Colonic mucosa (tissue), 4 donors: ENCODE data around the gene OR5K4. TPM values are rescaled to one million over a fixed set of nuclear protein-coding genes. Genes with fewer than 3 reads are reported as not detected.

Source experiments
- DNase-seq: peaks from one replicate; pipeline ENCODE4 v3.0.0-alpha.2; 2020
- H3K27ac ChIP-seq: fragments of 200-600 bp; one replicate; pipeline ENCODE4 v1.8.0; 2021
- H3K27me3 ChIP-seq: fragments of 200-600 bp; one replicate; pipeline ENCODE4 v1.8.0; 2021
- H3K36me3 ChIP-seq: fragments of 200-600 bp; one replicate; pipeline ENCODE4 v1.8.0; 2021
- H3K4me1 ChIP-seq: fragments of 200-600 bp; one replicate; pipeline ENCODE4 v1.8.0; 2021; ENCODE audit warnings: mild to moderate bottlenecking
- H3K4me3 ChIP-seq: fragments of 200-600 bp; one replicate; pipeline ENCODE4 v1.8.0; 2021
- H3K9ac ChIP-seq, 2 donors: one replicate each; pipeline ENCODE4 v1.7.0; 2013; ENCODE audit warnings: control low read depth in 2 of 2, low read depth in 2 of 2, low read length in 2 of 2
- H3K9me3 ChIP-seq: fragments of 200-600 bp; one replicate; pipeline ENCODE4 v1.8.0; 2021
- CTCF ChIP-seq: fragments of 200-600 bp; IDR thresholded peaks from one replicate; pipeline ENCODE4 v1.8.0; 2022; ENCODE audit warnings: antibody characterized with exemption, mild to moderate bottlenecking
- intact Hi-C: fragments of 100-400 bp; cut with DNase I; formaldehyde crosslinking; loops from one replicate; pipeline ENCODE4 v1.14.1; 2022
- total RNA-seq, 2 donors: library from RNA; stranded (reverse); fragmentation: NEBNext Ultra II Directional in 1 of 2; extraction: Animal tissue kit (Norgen Biotek cat#: 25700) in 1 of 2; gene quantifications; one replicate each; pipeline ENCODE4 v1.2.1, GENCODE V29; 2021
- donor health status: healthy.
- donor health status: DM: no; HTN: no; CAD: no.
- donor health status: DM: no; HTN: no; CAD: no.

OR5K4 gene
- total RNA-seq, 2 donors from 2014 or later: not detected

- no peaks in the 10 kb centered on the region for H3K27me3 ChIP-seq
- H3K9ac ChIP-seq: no peak overlapping the region
- DNase-seq: no peak
- TF ChIP-seq CTCF: no peak
- no peaks in the 10 kb centered on the region for H3K9me3 ChIP-seq
- no peaks in the 10 kb centered on the region for H3K4me1 ChIP-seq
- H3K36me3 ChIP-seq: no peaks in the 10 kb centered on the region
- no peak overlapping the region for H3K4me3 ChIP-seq
- no peak overlapping the region for H3K27ac ChIP-seq
- intact Hi-C loops: no loop called here
Observed at GRCh38 chr3:98359250-98359649, 5.6 kb downstream of the OR5K4 start.

- no peak for TF ChIP-seq CTCF
- no peaks in the 10 kb centered on the region for H3K4me1 ChIP-seq
- no peak overlapping the region for H3K4me3 ChIP-seq
- no peak overlapping the region for H3K27ac ChIP-seq
- H3K9me3 ChIP-seq: no peaks in the 10 kb centered on the region
- H3K36me3 ChIP-seq: no peaks in the 10 kb centered on the region
- H3K9ac ChIP-seq: no peak overlapping the region
- no peaks in the 10 kb centered on the region for H3K27me3 ChIP-seq
- intact Hi-C loops: no loop called here
- no peak for DNase-seq
Observed at GRCh38 chr3:98359993-98360675, 6.5 kb downstream of the OR5K4 start.

- no peak for DNase-seq
- H3K9ac ChIP-seq: no peak overlapping the region
- H3K27ac ChIP-seq: no peak overlapping the region
- TF ChIP-seq CTCF: no peak
- H3K4me1 ChIP-seq: no peaks in the 10 kb centered on the region
- no peaks in the 10 kb centered on the region for H3K36me3 ChIP-seq
- no peaks in the 10 kb centered on the region for H3K27me3 ChIP-seq
- no peak overlapping the region for H3K4me3 ChIP-seq
- intact Hi-C loops: no loop called here
- no peaks in the 10 kb centered on the region for H3K9me3 ChIP-seq
Observed at GRCh38 chr3:98360681-98361080, 7.0 kb downstream of the OR5K4 start.

GRCh38 chr3:98361289-98361688, 7.6 kb downstream of the OR5K4 start:
- no peaks in the 10 kb centered on the region for H3K4me1 ChIP-seq
- H3K9me3 ChIP-seq: no peaks in the 10 kb centered on the region
- no peak for DNase-seq
- no peaks in the 10 kb centered on the region for H3K27me3 ChIP-seq
- no peak overlapping the region for H3K27ac ChIP-seq
- intact Hi-C loops: no loop called here
- no peak for TF ChIP-seq CTCF
- H3K9ac ChIP-seq: no peak overlapping the region
- H3K36me3 ChIP-seq: no peaks in the 10 kb centered on the region
- no peak overlapping the region for H3K4me3 ChIP-seq

- no peak for TF ChIP-seq CTCF
Observed at GRCh38 chr3:98367464-98368246, 14.0 kb downstream of the OR5K4 start.

More at GRCh38 chr3:98367464-98368246, 14.0 kb downstream of the OR5K4 start:
- H3K36me3 ChIP-seq: no peaks in the 10 kb centered on the region
- intact Hi-C loops: no loop called here
- no peak for DNase-seq
- no peak overlapping the region for H3K4me3 ChIP-seq
- H3K27ac ChIP-seq: no peak overlapping the region
- H3K4me1 ChIP-seq: no peaks in the 10 kb centered on the region
- H3K9ac ChIP-seq: no peak overlapping the region
- no peaks in the 10 kb centered on the region for H3K9me3 ChIP-seq
- no peaks in the 10 kb centered on the region for H3K27me3 ChIP-seq
